ENCODE results near the gene PUM1.
"Not testable (repeated sequence)": the region's sequence is repeated elsewhere in the genome, so short reads cannot be mapped to it uniquely, and the experiment has no call there.

PUM1 gene

GRCh38 chr1:31062867-31063380, 2.6 kb downstream of the PUM1 start:
- no peak for DNase-seq (ENCODE audit: low read depth)

GRCh38 chr1:31062162-31062866, 3.2 kb downstream of the PUM1 start:
- DNase-seq (ENCODE audit: low read depth), result not testable (repeated sequence)

- no peak for DNase-seq (ENCODE audit: low read depth)
Observed at GRCh38 chr1:31058012-31058411, 7.5 kb downstream of the PUM1 start.

GRCh38 chr1:31055953-31056352, 9.6 kb downstream of the PUM1 start:
- DNase-seq (ENCODE audit: low read depth), result no peak

DNA sequence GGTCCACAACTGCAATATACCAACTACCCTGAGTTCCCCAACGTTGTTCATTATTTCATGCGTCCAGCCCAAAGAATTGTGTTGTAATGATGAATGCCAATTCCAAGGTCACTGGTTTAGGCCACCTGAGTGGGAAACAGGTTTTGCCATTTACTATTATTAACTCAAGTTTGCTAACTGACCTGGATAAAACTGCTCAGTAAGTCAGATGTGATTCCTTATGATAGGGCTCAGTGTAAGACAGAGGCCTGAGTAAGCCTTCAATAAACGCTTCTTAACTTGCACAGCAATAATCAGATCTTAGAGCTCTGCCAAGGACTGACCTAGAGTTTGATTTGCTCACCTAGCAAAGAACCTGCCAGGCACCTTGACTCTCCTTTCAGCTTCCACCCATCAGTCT, 10.0 kb downstream of the PUM1 start:
- DNase-seq (ENCODE audit: low read depth), result no peak

DNA sequence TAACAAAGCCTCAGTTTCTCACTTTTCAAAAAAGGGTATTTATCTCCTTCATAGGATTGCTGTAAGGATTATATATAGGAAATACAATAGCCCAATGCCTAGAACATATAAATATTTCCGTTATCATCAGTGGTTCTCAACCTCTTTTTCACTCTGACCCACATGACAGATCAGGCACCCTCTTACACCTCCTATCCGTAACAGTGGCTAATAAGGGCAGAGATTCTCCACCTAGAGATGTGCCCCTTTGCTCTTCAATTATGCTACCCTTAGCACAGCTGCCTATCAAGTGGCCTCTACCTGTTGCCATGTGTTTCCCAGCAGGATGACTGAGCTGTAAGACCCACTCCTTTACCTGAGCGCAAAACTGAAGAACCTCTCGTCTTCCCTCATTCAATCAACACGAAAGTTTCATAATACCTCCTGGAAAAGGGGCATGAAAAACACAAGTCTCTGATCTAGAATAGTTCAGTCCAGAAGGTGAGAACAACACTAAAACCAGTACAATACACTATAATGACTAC, 10.5 kb downstream of the PUM1 start:
- DNase-seq (ENCODE audit: low read depth), result no peak

GRCh38 chr1:31054349-31054748, 11.2 kb downstream of the PUM1 start:
- DNase-seq (ENCODE audit: low read depth), result no peak

- DNase-seq (ENCODE audit: low read depth), result not testable (repeated sequence)
Observed at GRCh38 chr1:31052613-31053012, 12.9 kb downstream of the PUM1 start.

- DNase-seq (ENCODE audit: low read depth), result no peak
Observed at GRCh38 chr1:31051611-31052010, 13.9 kb downstream of the PUM1 start.

GRCh38 chr1:31047507-31047906, 18.0 kb downstream of the PUM1 start:
- not testable (repeated sequence) for DNase-seq (ENCODE audit: low read depth)

DNA sequence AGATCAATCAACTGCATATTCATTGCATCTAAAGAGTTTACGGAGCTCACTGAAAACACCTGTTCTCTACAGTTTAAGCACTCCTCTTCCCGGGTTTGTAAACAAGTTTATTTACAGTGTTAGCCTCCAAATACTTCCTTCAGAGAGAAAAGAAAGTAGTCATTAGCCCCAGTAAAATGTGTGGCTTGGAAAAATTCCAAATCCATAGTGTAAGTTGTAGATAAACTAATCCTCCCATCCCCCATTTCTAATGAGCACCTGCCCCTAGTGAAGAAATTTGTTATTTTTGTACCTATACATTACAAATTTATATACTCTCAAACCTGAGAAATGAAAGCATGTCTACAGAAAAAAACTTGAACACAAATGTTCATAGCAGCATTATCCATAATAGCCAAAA, 21.9 kb downstream of the PUM1 start:
- no peak for DNase-seq (ENCODE audit: low read depth)

GRCh38 chr1:31042656-31043055, 22.9 kb downstream of the PUM1 start:
- no peak for DNase-seq (ENCODE audit: low read depth)

DNA sequence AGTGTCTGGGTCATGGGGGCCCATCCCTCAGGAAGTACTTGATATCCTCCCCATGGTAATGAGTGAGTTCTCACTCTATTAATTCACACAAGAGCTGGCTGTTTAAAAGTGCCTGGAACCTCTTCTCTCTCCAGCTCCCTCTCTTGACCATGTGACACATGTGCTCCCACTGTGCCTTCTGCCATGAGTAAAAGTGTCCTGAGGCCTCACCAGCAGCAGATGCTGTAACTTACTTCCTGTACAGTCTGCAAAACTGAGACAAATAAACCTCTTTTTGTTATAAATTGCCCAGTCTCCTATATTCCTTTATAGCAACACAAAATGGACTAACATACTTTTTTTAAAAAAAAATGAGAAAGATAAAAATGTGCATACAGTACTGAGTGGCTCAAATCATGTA, 24.0 kb downstream of the PUM1 start:
- no peak for DNase-seq (ENCODE audit: low read depth)

GRCh38 chr1:31040038-31040437, 25.5 kb downstream of the PUM1 start:
- DNase-seq (ENCODE audit: low read depth), result no peak

- not testable (repeated sequence) for DNase-seq (ENCODE audit: low read depth)
Observed at GRCh38 chr1:31038935-31039334, 26.6 kb downstream of the PUM1 start.

GRCh38 chr1:31038360-31038759, 27.2 kb downstream of the PUM1 start:
- DNase-seq (ENCODE audit: low read depth), result no peak

GRCh38 chr1:31036749-31037500, 28.6 kb downstream of the PUM1 start:
- no peak for DNase-seq (ENCODE audit: low read depth)

- DNase-seq (ENCODE audit: low read depth), result no peak
Observed at GRCh38 chr1:31033598-31033997, 31.9 kb downstream of the PUM1 start.

DNA sequence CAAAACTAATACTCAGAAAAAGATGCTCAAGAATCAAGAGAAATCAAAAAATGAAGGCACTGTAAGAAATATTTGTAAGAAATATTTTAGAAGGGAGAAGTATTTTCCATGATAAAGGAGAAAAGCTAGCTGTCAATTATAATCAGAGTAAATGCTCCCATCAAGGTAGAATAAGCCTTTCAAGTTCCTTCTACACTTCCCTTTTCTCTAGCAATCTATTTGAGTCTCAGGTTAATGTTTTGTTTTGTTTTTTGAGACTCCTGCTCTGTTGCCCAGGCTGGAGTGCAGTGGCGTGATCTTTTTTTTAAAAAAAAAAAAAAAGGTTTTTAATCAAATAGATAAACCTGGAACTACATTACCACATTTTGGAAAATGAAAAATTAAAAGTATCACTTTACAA, 33.3 kb downstream of the PUM1 start:
- DNase-seq (ENCODE audit: low read depth), result no peak

DNA sequence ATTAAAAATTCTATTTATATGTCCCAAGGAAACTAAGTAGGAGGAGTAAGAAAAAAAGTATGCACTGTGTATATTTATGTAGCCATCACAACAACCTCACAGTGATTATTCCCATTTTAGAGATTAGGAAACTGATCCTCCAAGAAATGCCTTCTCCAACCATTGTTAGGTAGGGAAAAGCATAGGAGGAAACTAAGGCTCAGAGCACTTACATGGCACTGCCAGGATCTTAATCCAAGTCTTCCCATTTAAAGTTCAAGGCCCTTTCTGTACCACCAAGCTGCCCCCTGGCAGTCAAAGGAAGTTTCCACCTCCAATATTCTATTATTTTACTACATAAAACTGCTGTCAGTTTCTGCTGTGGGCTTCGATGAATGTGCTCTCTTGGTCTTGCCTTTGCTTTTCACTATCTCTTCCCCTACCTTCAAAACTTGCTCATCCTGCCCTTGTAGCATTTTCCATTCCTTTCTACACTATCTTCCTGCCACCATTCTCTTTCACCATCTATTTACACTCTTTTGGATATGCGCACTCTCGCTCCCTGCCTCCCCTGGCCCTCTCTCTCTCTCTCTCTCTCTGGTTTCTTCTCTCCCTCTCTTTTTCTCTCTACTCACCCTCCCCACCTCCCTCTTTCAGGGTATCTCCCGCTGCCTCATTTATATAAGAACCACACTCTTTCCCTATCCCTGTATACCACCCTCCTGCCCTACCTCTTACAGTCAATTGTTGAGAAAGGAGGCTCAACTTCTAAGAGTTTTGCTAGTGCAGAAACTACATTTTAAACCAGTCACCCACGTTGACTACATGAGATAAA, 34.0 kb downstream of the PUM1 start:
- DNase-seq (ENCODE audit: low read depth), result no peak

GRCh38 chr1:31029026-31029425, 36.5 kb downstream of the PUM1 start:
- DNase-seq (ENCODE audit: low read depth), result no peak

All from GM04503 (cell line).